Fibroblast of the aortic adventitia (primary cell): ENCODE measurements around the gene SH2D5. TPM values are rescaled to one million over a fixed set of nuclear protein-coding genes. Genes with fewer than 3 reads are reported as not detected.
A peak's percentile ranks its signal among the peaks of the same experiment; 100 is the strongest.

ENCODE experiments used
- DNase-seq: peaks from one replicate; pipeline ENCODE4 v3.0.0-alpha.2; 2010; ENCODE audit warnings: low read depth
- H3K4me3 ChIP-seq: 2 replicates; pipeline ENCODE4 v1.5.1; 2011; ENCODE audit warnings: low read depth, mild to moderate bottlenecking, control low read depth, low read length, moderate library complexity
- total RNA-seq: library from RNA; depleted of rRNA; stranded (reverse); fragments of >200 nt; gene quantifications from 2 replicates; pipeline ENCODE4 v1.2.3, GENCODE V29; 2012; ENCODE audit warnings: low replicate concordance
- TF ChIP-seq, protein P1 (sequence below): IDR thresholded peaks from 2 replicates; pipeline ENCODE4 v1.5.1; 2011; ENCODE audit warnings: mild to moderate bottlenecking, low read length, control low read depth, inconsistent platforms; ENCODE audit not compliant: insufficient read depth

The SH2D5 gene
- total RNA-seq, 1 donor, result 3.2 TPM

- TF ChIP-seq, protein P1, sequence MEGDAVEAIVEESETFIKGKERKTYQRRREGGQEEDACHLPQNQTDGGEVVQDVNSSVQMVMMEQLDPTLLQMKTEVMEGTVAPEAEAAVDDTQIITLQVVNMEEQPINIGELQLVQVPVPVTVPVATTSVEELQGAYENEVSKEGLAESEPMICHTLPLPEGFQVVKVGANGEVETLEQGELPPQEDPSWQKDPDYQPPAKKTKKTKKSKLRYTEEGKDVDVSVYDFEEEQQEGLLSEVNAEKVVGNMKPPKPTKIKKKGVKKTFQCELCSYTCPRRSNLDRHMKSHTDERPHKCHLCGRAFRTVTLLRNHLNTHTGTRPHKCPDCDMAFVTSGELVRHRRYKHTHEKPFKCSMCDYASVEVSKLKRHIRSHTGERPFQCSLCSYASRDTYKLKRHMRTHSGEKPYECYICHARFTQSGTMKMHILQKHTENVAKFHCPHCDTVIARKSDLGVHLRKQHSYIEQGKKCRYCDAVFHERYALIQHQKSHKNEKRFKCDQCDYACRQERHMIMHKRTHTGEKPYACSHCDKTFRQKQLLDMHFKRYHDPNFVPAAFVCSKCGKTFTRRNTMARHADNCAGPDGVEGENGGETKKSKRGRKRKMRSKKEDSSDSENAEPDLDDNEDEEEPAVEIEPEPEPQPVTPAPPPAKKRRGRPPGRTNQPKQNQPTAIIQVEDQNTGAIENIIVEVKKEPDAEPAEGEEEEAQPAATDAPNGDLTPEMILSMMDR, result no peak
- H3K4me3 ChIP-seq, result no peak overlapping the region
- no peak for DNase-seq
Measured at GRCh38 chr1:20760322-20760721, 27.8 kb upstream of the SH2D5 start.

GRCh38 chr1:20753589-20753988, 21.1 kb upstream of the SH2D5 start:
- TF ChIP-seq, protein P1, result no peak
- H3K4me3 ChIP-seq, result no peak overlapping the region
- no peak for DNase-seq

DNA sequence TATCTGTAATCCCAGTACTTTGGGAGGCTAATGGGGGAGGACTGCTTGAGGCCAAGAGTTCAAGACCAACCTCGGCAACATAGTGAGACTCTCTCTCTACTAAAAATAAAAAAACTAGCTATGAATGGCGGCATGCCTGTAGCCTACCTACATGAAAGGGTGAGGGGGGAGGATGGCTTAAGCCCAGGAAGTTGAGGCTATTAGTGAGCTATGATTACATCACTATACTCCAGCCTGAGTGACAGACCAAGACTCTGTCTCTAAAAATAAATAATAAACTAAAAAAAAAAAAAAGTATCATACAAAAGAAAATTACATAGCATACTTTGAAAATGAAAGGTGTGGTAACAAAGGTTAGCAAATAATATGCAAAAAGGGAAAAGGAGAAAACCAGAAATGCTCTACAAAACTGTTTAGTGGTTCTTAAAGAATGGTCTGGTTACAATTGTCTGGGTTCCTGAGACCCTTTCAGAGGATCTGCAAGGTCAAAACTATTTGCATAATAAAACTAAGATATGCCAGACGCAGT, 19.0 kb upstream of the SH2D5 start:
- TF ChIP-seq, protein P1, result no peak
- H3K4me3 ChIP-seq, result no peak overlapping the region
- DNase-seq, result no peak

DNA sequence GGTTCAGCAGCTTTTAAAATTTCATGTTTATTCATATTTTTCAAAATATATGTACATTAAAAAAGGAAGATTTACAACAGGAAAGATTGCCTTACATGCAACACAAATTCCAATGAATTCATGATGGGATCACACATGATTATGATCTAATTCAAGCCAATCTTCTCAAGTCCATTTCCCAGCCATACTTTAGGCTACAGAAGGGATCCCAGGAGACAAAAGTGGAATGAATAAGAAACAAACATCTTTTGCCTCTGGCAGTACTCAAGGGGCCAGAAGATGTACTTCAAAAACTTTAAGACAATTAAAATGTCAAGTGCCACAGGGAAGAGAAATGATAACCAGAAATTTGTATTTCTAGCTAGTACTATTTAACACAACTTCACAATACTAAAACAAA, 10.2 kb upstream of the SH2D5 start:
- DNase-seq, result no peak
- TF ChIP-seq, protein P1, result no peak
- H3K4me3 ChIP-seq, result no peak overlapping the region

DNA sequence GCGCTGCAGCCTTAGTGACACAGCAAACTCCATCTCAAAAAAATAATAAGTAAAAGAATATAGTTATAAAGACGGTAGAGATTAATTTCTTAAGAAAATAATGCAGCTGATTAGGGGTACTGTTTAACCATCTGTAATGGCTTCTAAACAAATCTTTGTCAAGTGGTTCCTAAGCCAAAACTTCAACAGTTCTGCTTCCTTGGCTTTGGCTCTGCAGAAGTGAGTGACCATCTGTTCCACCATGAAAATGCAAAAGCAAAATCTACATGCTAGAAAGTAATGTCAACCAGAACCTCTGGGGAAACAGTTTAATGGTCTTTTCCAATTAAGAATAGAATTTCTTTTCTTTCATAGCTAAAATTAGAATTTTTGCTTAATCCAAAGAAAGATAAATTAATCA, 8.3 kb upstream of the SH2D5 start:
- DNase-seq, result no peak
- TF ChIP-seq, protein P1, result no peak
- H3K4me3 ChIP-seq, result no peak overlapping the region

GRCh38 chr1:20739225-20739624, 6.7 kb upstream of the SH2D5 start:
- TF ChIP-seq, protein P1, result no peak
- no peak overlapping the region for H3K4me3 ChIP-seq
- peak; percentile 84 for DNase-seq

DNA sequence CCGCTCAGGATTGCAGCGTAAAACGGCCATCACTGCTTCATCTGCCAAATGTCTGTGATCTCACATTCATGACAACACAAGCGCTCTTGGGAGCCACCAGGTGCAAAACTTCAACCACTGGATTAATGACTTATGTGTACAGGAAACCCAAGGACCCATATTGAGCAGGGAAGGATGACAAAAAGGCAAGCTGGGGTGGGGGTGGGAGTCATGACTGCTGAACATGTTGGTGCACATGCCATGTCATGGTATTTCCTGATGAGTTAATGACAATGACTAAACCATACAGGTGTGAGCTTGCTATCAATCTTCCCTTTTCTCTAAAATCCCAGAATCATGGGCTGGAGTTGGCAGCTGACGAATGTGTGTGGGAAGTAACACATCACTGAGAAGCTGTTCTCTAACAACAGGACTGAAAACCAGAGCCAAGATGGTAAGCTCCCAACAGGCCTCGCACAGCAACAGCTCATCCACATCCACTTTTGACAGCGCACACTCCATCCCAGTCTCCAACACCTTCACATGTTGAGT, 3.1 kb upstream of the SH2D5 start:
- TF ChIP-seq, protein P1, result no peak
- no peak overlapping the region for H3K4me3 ChIP-seq
- DNase-seq, result no peak
